Fibroblast of lung (primary cell): ENCODE results near the gene FIGNL1.

ENCODE experiments used
- EZH2 ChIP-seq: IDR thresholded peaks from 2 replicates; pipeline ENCODE4 v1.5.1; 2012; ENCODE audit warnings: low read length, control low read depth, mild to moderate bottlenecking; ENCODE audit errors: missing control alignments
- TF ChIP-seq, protein P1 (sequence below), 2 donors: IDR thresholded peaks in 1 of 2; conservative IDR thresholded peaks in 1 of 2; 1 replicate in 1 of 2; 2 replicates in 1 of 2; pipeline ENCODE4 v1.5.1; 2011 to 2012; ENCODE audit warnings: low read length in 2 of 2, control low read depth in 1 of 2, inconsistent platforms in 1 of 2, low read depth in 1 of 2, mild to moderate bottlenecking in 1 of 2

DNA sequence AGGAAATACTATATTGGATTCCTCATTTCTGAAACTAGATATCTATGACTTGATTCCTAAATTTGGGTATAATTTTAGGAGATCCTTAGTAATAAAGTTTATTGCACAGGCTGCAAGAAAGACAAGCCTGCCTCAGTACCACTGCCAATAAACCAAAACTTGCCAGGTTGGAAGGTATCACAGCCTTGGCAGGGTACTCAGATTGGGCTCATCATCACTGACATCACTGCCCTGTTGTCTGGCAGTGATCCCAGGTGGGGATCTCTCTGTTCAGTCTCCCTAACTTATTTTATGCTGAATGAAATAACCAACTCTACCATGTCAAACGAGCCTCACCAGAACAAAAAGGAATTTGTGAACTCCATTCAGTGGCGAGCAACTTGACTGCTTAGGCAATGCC is 18.8 kb downstream of the FIGNL1 start:
- TF ChIP-seq, protein P1, sequence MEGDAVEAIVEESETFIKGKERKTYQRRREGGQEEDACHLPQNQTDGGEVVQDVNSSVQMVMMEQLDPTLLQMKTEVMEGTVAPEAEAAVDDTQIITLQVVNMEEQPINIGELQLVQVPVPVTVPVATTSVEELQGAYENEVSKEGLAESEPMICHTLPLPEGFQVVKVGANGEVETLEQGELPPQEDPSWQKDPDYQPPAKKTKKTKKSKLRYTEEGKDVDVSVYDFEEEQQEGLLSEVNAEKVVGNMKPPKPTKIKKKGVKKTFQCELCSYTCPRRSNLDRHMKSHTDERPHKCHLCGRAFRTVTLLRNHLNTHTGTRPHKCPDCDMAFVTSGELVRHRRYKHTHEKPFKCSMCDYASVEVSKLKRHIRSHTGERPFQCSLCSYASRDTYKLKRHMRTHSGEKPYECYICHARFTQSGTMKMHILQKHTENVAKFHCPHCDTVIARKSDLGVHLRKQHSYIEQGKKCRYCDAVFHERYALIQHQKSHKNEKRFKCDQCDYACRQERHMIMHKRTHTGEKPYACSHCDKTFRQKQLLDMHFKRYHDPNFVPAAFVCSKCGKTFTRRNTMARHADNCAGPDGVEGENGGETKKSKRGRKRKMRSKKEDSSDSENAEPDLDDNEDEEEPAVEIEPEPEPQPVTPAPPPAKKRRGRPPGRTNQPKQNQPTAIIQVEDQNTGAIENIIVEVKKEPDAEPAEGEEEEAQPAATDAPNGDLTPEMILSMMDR (conservative IDR thresholded peaks at IDR 0.05 in 1 of 2, IDR thresholded peaks at IDR 0.05 in 1 of 2; ENCODE audit: low read depth in 1 of 2, low read length in 2 of 2): no peak
- TF ChIP-seq EZH2: no peak
